SK-N-MC (cell line): ENCODE measurements around the gene GALM.
"Not testable (repeated sequence)": the region's sequence is repeated elsewhere in the genome, so short reads cannot be mapped to it uniquely, and the experiment has no call there.

Experiments used
- DNase-seq: peaks from one replicate; pipeline ENCODE4 v3.0.0-alpha.2; 2011; ENCODE audit warnings: low read depth, low spot score
- H3K27ac ChIP-seq: fragments of 200-600 bp; sonication (generic); 2 replicates; pipeline ENCODE4 v1.5.1; 2016; ENCODE audit warnings: mixed run types
- H3K36me3 ChIP-seq: fragments of 200-600 bp; sonication (generic); 2 replicates; pipeline ENCODE4 v1.6.1; 2017; ENCODE audit warnings: antibody characterized with exemption, low read length, mixed read lengths; ENCODE audit not compliant: insufficient read depth
- H3K4me3 ChIP-seq: fragments of 200-600 bp; sonication (generic); 2 replicates; pipeline ENCODE4 v1.5.1; 2016
- H3K9ac ChIP-seq: fragments of 200-600 bp; sonication (generic); 2 replicates; pipeline ENCODE4 v1.8.0; 2017; ENCODE audit warnings: mixed run types, mixed read lengths; ENCODE audit not compliant: insufficient read length
- H3K9me3 ChIP-seq: fragments of 200-600 bp; sonication (generic); 2 replicates; pipeline ENCODE4 v1.6.1; 2017; ENCODE audit warnings: low read depth, mild to moderate bottlenecking, antibody characterized with exemption, low read length, moderate library complexity, mixed read lengths
- EZH2 ChIP-seq: fragments of 200-600 bp; sonication (generic); IDR thresholded peaks from one replicate; pipeline ENCODE4 v1.6.1; 2017; ENCODE audit warnings: antibody characterized with exemption
- FOXP2 ChIP-seq: optimal IDR thresholded peaks from 2 replicates; pipeline ENCODE3; 2011; ENCODE audit warnings: mild to moderate bottlenecking, moderate library complexity; ENCODE audit not compliant: insufficient read depth; ENCODE audit errors: extremely low read length, control extremely low read depth
- POLR2AphosphoS5 ChIP-seq: IDR thresholded peaks from 2 replicates; pipeline ENCODE4 v1.6.1; 2012; ENCODE audit warnings: mild to moderate bottlenecking, low read depth, low read length, borderline replicate concordance

Gene GALM

GRCh38 chr2:38668092-38668491, 2.2 kb downstream of the GALM start:
- Histone ChIP-seq H3K4me3 (no peak overlapping the region), H3K9ac (no peak overlapping the region), H3K36me3 (no peaks in the 10 kb centered on the region), H3K27ac (no peak overlapping the region), H3K9me3 (no peaks in the 10 kb centered on the region)
- TF ChIP-seq EZH2 = no peak
- TF ChIP-seq POLR2AphosphoS5 = no peak
- TF ChIP-seq FOXP2 = no peak
- DNase-seq = no peak

- H3K4me3 ChIP-seq = no peak overlapping the region
- H3K9ac ChIP-seq = no peak overlapping the region
- H3K36me3 ChIP-seq = no peaks in the 10 kb centered on the region
- no peaks in the 10 kb centered on the region for H3K9me3 ChIP-seq
- no peak for DNase-seq
- H3K27ac ChIP-seq = no peak overlapping the region
- TF ChIP-seq EZH2 (no peak), FOXP2 (no peak), POLR2AphosphoS5 (no peak)
These were observed 3.0 kb downstream of the GALM start for GRCh38 chr2:38668779-38669479.

GRCh38 chr2:38671303-38671702, 5.4 kb downstream of the GALM start:
- no peak overlapping the region for H3K27ac ChIP-seq
- no peaks in the 10 kb centered on the region for H3K36me3 ChIP-seq
- no peak overlapping the region for H3K9ac ChIP-seq
- no peak for TF ChIP-seq EZH2
- no peak for TF ChIP-seq POLR2AphosphoS5
- TF ChIP-seq FOXP2 = no peak
- H3K4me3 ChIP-seq = no peak overlapping the region
- H3K9me3 ChIP-seq = no peaks in the 10 kb centered on the region
- DNase-seq = no peak

GRCh38 chr2:38671946-38672345, 6.0 kb downstream of the GALM start:
- Histone ChIP-seq H3K9ac (no peak overlapping the region), H3K27ac (no peak overlapping the region), H3K9me3 (no peaks in the 10 kb centered on the region), H3K36me3 (no peaks in the 10 kb centered on the region; the same call in 1 of the 2 replicates), H3K4me3 (no peak overlapping the region)
- TF ChIP-seq FOXP2 (no peak), POLR2AphosphoS5 (no peak), EZH2 (no peak)
- DNase-seq = no peak

GRCh38 chr2:38672445-38673391, 6.8 kb downstream of the GALM start:
- TF ChIP-seq POLR2AphosphoS5 (no peak), EZH2 (no peak), FOXP2 (no peak)
- no peak for DNase-seq
- H3K9me3 ChIP-seq = no peaks in the 10 kb centered on the region
- H3K4me3 ChIP-seq = no peak overlapping the region
- H3K9ac ChIP-seq = no peak overlapping the region
- no peaks in the 10 kb centered on the region; the same call in 1 of the 2 replicates for H3K36me3 ChIP-seq
- H3K27ac ChIP-seq = no peak overlapping the region

GRCh38 chr2:38676681-38677080, 10.8 kb downstream of the GALM start:
- Histone ChIP-seq H3K9me3 (no peaks in the 10 kb centered on the region), H3K4me3 (no peak overlapping the region), H3K9ac (no peak overlapping the region), H3K27ac (no peak overlapping the region), H3K36me3 (no peaks in the 10 kb centered on the region; the same call in 1 of the 2 replicates)
- no peak for DNase-seq
- TF ChIP-seq FOXP2 (no peak), EZH2 (no peak), POLR2AphosphoS5 (no peak)

GRCh38 chr2:38680868-38681267, 15.0 kb downstream of the GALM start:
- H3K9ac ChIP-seq, H3K36me3 ChIP-seq, H3K27ac ChIP-seq, H3K9me3 ChIP-seq, H3K4me3 ChIP-seq, DNase-seq: not testable (repeated sequence)

GRCh38 chr2:38682008-38682575, 16.2 kb downstream of the GALM start:
- TF ChIP-seq FOXP2 = no peak
- TF ChIP-seq EZH2 = no peak
- TF ChIP-seq POLR2AphosphoS5 = no peak
- H3K4me3 ChIP-seq = no peak overlapping the region

GRCh38 chr2:38682620-38683019, 16.7 kb downstream of the GALM start:
- DNase-seq, H3K9me3 ChIP-seq, H3K4me3 ChIP-seq, H3K27ac ChIP-seq, H3K9ac ChIP-seq, H3K36me3 ChIP-seq: not testable (repeated sequence)

More at GRCh38 chr2:38682008-38682575, 16.2 kb downstream of the GALM start:
- no peaks in the 10 kb centered on the region for H3K9me3 ChIP-seq
- H3K27ac ChIP-seq = no peak overlapping the region
- H3K9ac ChIP-seq = no peak overlapping the region
- no peak for DNase-seq
- no peaks in the 10 kb centered on the region; the same call in 1 of the 2 replicates for H3K36me3 ChIP-seq
